Neural progenitor cell (in vitro differentiated cells): ENCODE measurements around the gene NOVA1. TPM values are rescaled to one million over a fixed set of nuclear protein-coding genes. Genes with fewer than 3 reads are reported as not detected.

Experiments
- DNase-seq: peaks from one replicate; pipeline ENCODE4 v3.0.0-alpha.2; 2016; ENCODE audit warnings: low spot score
- H2AFZ ChIP-seq: fragments of 200-600 bp; sonication (generic); replicated peaks from 2 replicates; pipeline ENCODE4 v1.6.1; 2016; ENCODE audit warnings: antibody characterized with exemption
- H3F3A ChIP-seq: fragments of 200-600 bp; sonication (generic); 2 replicates; pipeline ENCODE4 v1.6.1; 2016; ENCODE audit warnings: antibody characterized with exemption, low read depth
- H3K27ac ChIP-seq: fragments of 200-600 bp; sonication (generic); 2 replicates; pipeline ENCODE4 v1.5.1; 2016; ENCODE audit warnings: mild to moderate bottlenecking
- H3K27me3 ChIP-seq: fragments of 200-600 bp; sonication (generic); 2 replicates; pipeline ENCODE4 v1.6.1; 2016; ENCODE audit warnings: mild to moderate bottlenecking, moderate library complexity
- H3K36me3 ChIP-seq: fragments of 200-600 bp; sonication (generic); 2 replicates; pipeline ENCODE4 v1.5.1; 2016
- H3K4me1 ChIP-seq: fragments of 200-600 bp; sonication (generic); 2 replicates; pipeline ENCODE4 v1.6.1; 2016; ENCODE audit warnings: mixed run types
- H3K4me2 ChIP-seq: fragments of 200-600 bp; sonication (generic); 2 replicates; pipeline ENCODE4 v1.6.1; 2016
- H3K4me3 ChIP-seq: fragments of 200-600 bp; sonication (generic); 2 replicates; pipeline ENCODE4 v1.5.1; 2016
- H3K79me2 ChIP-seq: fragments of 200-600 bp; sonication (generic); 2 replicates; pipeline ENCODE4 v1.6.1; 2016; ENCODE audit warnings: low read depth
- H3K9ac ChIP-seq: fragments of 200-600 bp; sonication (generic); 2 replicates; pipeline ENCODE4 v1.6.1; 2016
- H3K9me3 ChIP-seq: fragments of 200-600 bp; sonication (generic); 2 replicates; pipeline ENCODE4 v1.5.1; 2016; ENCODE audit warnings: low read depth
- H4K20me1 ChIP-seq: fragments of 200-600 bp; sonication (generic); 2 replicates; pipeline ENCODE4 v1.6.1; 2016; ENCODE audit warnings: low read depth
- H3K27ac Mint-ChIP-seq: 3 replicates; pipeline ENCODE4 v1.8.0; 2021; ENCODE audit warnings: mixed read lengths
- H3K27me3 Mint-ChIP-seq: 2 replicates; pipeline ENCODE4 v1.8.0; 2022; ENCODE audit warnings: low read depth, mild to moderate bottlenecking, inconsistent platforms, moderate library complexity, mixed read lengths; ENCODE audit not compliant: insufficient read depth
- H3K36me3 Mint-ChIP-seq: 3 replicates; pipeline ENCODE4 v1.8.0; 2021; ENCODE audit warnings: mixed read lengths
- H3K4me1 Mint-ChIP-seq: 3 replicates; pipeline ENCODE4 v1.8.0; 2021; ENCODE audit warnings: mixed read lengths
- H3K4me3 Mint-ChIP-seq: 3 replicates; pipeline ENCODE4 v1.8.0; 2021; ENCODE audit warnings: mild to moderate bottlenecking, moderate library complexity, mixed read lengths
- H3K9me3 Mint-ChIP-seq: 3 replicates; pipeline ENCODE4 v1.8.0; 2020; ENCODE audit warnings: mixed read lengths
- EZH2 ChIP-seq: fragments of 200-600 bp; sonication (generic); IDR thresholded peaks from 2 replicates; pipeline ENCODE4 v1.6.1; 2017; ENCODE audit warnings: antibody characterized with exemption, mild to moderate bottlenecking, moderate library complexity
- EZH2phosphoT487 ChIP-seq: fragments of 200-600 bp; sonication (generic); IDR thresholded peaks from 2 replicates; pipeline ENCODE4 v1.6.1; 2017; ENCODE audit warnings: antibody characterized with exemption
- total RNA-seq: library from RNA; depleted of rRNA; stranded (reverse); fragments of >200 nt; gene quantifications from 2 replicates; pipeline ENCODE4 v1.2.3, GENCODE V29; 2015; ENCODE audit warnings: low replicate concordance
- TF ChIP-seq, protein P1 (sequence below): fragments of 200-600 bp; sonication (generic); IDR thresholded peaks from 2 replicates; pipeline ENCODE4 v1.5.1; 2017; ENCODE audit warnings: antibody characterized with exemption, mild to moderate bottlenecking

Gene NOVA1
- total RNA-seq, 1 donor from 2014 or later, result 37.9 TPM

- Mint-ChIP-seq H3K36me3 (no peaks in the 10 kb centered on the region), H3K4me1 (peaks cover 5% of the 10 kb centered on the region), H3K4me3 (no peak overlapping the region), H3K9me3 (no peaks in the 10 kb centered on the region), H3K27me3 (no peaks in the 10 kb centered on the region), H3K27ac (no peak overlapping the region)
- Histone ChIP-seq H3K9me3 (no peaks in the 10 kb centered on the region), H3K9ac (no peak overlapping the region), H2AFZ (no peak overlapping the region), H4K20me1 (peaks cover 25% of the 10 kb centered on the region), H3K79me2 (no peaks in the 10 kb centered on the region), H3K4me3 (no peak overlapping the region), H3K27ac (no peak overlapping the region), H3K4me2 (no peak overlapping the region), H3K27me3 (no peaks in the 10 kb centered on the region), H3K36me3 (no peaks in the 10 kb centered on the region), H3F3A (no peaks in the 10 kb centered on the region), H3K4me1 (no peaks in the 10 kb centered on the region)
- DNase-seq, result no peak
- TF ChIP-seq EZH2phosphoT487 (no peak), EZH2 (no peak)
- TF ChIP-seq, protein P1, sequence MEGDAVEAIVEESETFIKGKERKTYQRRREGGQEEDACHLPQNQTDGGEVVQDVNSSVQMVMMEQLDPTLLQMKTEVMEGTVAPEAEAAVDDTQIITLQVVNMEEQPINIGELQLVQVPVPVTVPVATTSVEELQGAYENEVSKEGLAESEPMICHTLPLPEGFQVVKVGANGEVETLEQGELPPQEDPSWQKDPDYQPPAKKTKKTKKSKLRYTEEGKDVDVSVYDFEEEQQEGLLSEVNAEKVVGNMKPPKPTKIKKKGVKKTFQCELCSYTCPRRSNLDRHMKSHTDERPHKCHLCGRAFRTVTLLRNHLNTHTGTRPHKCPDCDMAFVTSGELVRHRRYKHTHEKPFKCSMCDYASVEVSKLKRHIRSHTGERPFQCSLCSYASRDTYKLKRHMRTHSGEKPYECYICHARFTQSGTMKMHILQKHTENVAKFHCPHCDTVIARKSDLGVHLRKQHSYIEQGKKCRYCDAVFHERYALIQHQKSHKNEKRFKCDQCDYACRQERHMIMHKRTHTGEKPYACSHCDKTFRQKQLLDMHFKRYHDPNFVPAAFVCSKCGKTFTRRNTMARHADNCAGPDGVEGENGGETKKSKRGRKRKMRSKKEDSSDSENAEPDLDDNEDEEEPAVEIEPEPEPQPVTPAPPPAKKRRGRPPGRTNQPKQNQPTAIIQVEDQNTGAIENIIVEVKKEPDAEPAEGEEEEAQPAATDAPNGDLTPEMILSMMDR, result no peak
Observed at GRCh38 chr14:26443654-26444053, 154.2 kb downstream of the NOVA1 start.

- H3K27ac ChIP-seq, result no peak overlapping the region
- TF ChIP-seq EZH2, result no peak
- TF ChIP-seq, protein P1, result no peak
- no peak for TF ChIP-seq EZH2phosphoT487
- H3F3A ChIP-seq, result no peaks in the 10 kb centered on the region
- Mint-ChIP-seq H3K36me3 (no peaks in the 10 kb centered on the region), H3K9me3 (no peaks in the 10 kb centered on the region), H3K27me3 (no peaks in the 10 kb centered on the region), H3K4me3 (no peak overlapping the region), H3K4me1 (no peaks in the 10 kb centered on the region), H3K27ac (no peak overlapping the region)
- H3K79me2 ChIP-seq, result no peaks in the 10 kb centered on the region
- H3K4me1 ChIP-seq, result no peaks in the 10 kb centered on the region
- H3K9me3 ChIP-seq, result no peaks in the 10 kb centered on the region
- no peak overlapping the region for H3K4me3 ChIP-seq
- H4K20me1 ChIP-seq, result no peaks in the 10 kb centered on the region
- no peaks in the 10 kb centered on the region for H3K27me3 ChIP-seq
- H3K4me2 ChIP-seq, result no peak overlapping the region
- DNase-seq, result no peak
- no peak overlapping the region for H2AFZ ChIP-seq
- no peaks in the 10 kb centered on the region for H3K36me3 ChIP-seq
- no peak overlapping the region for H3K9ac ChIP-seq
Observed at GRCh38 chr14:26429205-26429604, 168.6 kb downstream of the NOVA1 start.

GRCh38 chr14:26427097-26427496 is 170.7 kb downstream of the NOVA1 start:
- Histone ChIP-seq H3K9ac (no peak overlapping the region), H3F3A (no peaks in the 10 kb centered on the region), H2AFZ (no peak overlapping the region), H3K36me3 (no peaks in the 10 kb centered on the region), H3K4me1 (no peaks in the 10 kb centered on the region), H3K79me2 (no peaks in the 10 kb centered on the region), H3K4me2 (no peak overlapping the region), H3K4me3 (no peak overlapping the region), H3K27ac (no peak overlapping the region), H4K20me1 (no peaks in the 10 kb centered on the region), H3K9me3 (no peaks in the 10 kb centered on the region), H3K27me3 (no peaks in the 10 kb centered on the region)
- Mint-ChIP-seq H3K36me3 (no peaks in the 10 kb centered on the region), H3K9me3 (no peaks in the 10 kb centered on the region), H3K4me3 (no peak overlapping the region), H3K4me1 (peaks cover 3% of the 10 kb centered on the region), H3K27ac (no peak overlapping the region), H3K27me3 (no peaks in the 10 kb centered on the region)
- TF ChIP-seq, protein P1, result no peak
- no peak for TF ChIP-seq EZH2phosphoT487
- no peak for TF ChIP-seq EZH2
- no peak for DNase-seq

DNA sequence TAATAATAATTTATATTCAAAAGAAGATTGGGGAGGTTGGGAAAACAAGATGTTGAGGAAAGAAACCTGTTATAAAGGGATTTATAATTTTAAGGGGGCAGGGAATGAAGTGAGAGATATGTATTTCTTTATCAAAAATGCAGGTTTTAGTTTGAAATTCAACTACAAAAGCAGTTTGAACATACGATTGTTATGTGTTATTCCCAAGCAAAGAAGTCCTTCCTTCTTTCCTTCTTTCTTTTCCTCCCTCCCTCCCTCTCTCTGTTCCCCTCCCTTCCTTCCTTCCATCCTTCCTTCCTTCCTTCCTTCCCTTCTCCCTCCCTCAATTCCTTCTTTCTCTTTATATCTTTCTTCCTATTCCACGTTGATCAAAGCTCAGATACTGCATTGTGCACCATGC is 173.3 kb downstream of the NOVA1 start:
- no peaks in the 10 kb centered on the region for H3K27me3 ChIP-seq
- H3K4me2 ChIP-seq, result no peak overlapping the region
- DNase-seq, result no peak
- H3K9me3 Mint-ChIP-seq, result no peaks in the 10 kb centered on the region
- no peak overlapping the region for H3K27ac ChIP-seq
- no peaks in the 10 kb centered on the region for H3K79me2 ChIP-seq
- H3K4me1 Mint-ChIP-seq, result peaks cover 3% of the 10 kb centered on the region
- H2AFZ ChIP-seq, result no peak overlapping the region
- H3K27ac Mint-ChIP-seq, result no peak overlapping the region
- H3F3A ChIP-seq, result no peaks in the 10 kb centered on the region
- H3K9ac ChIP-seq, result no peak overlapping the region
- no peaks in the 10 kb centered on the region for H3K36me3 Mint-ChIP-seq
- H3K4me3 ChIP-seq, result no peak overlapping the region
- no peaks in the 10 kb centered on the region for H3K27me3 Mint-ChIP-seq
- no peaks in the 10 kb centered on the region for H3K9me3 ChIP-seq
- no peak overlapping the region for H3K4me3 Mint-ChIP-seq
- no peaks in the 10 kb centered on the region for H3K36me3 ChIP-seq
- H3K4me1 ChIP-seq, result no peaks in the 10 kb centered on the region
- H4K20me1 ChIP-seq, result no peaks in the 10 kb centered on the region
- TF ChIP-seq, protein P1, result no peak
- TF ChIP-seq EZH2 (no peak), EZH2phosphoT487 (no peak)
